NCI-H146 treated with DMSO at 0.1 percent for 48 hours (cell line): ENCODE results near the gene SRPRB.
"Not testable (repeated sequence)": the region's sequence is repeated elsewhere in the genome, so short reads cannot be mapped to it uniquely, and the experiment has no call there.

Source experiments
- DNase-seq: peaks from one replicate; lab custom pipeline; 2025; ENCODE audit not compliant: unreplicated experiment; lab: John Stamatoyannopoulos, UW

Gene SRPRB

GRCh38 chr3:133777807-133778568 lies 27.6 kb upstream of the SRPRB start:
- DNase-seq: no peak

- no peak for DNase-seq
Measured at GRCh38 chr3:133779626-133780203, 25.9 kb upstream of the SRPRB start.

GRCh38 chr3:133780756-133781155 lies 24.9 kb upstream of the SRPRB start:
- not testable (repeated sequence) for DNase-seq

- DNase-seq: no peak
Measured at GRCh38 chr3:133781570-133781969, 24.0 kb upstream of the SRPRB start.

- no peak for DNase-seq
Measured at GRCh38 chr3:133782454-133782853, 23.2 kb upstream of the SRPRB start.

- no peak for DNase-seq
Measured at GRCh38 chr3:133783762-133784161, 21.9 kb upstream of the SRPRB start.

- no peak for DNase-seq
Measured at GRCh38 chr3:133788024-133788423, 17.6 kb upstream of the SRPRB start.

GRCh38 chr3:133792171-133792763 lies 13.3 kb upstream of the SRPRB start:
- DNase-seq: no peak

- DNase-seq: no peak
Measured at GRCh38 chr3:133797396-133798105, 8.1 kb upstream of the SRPRB start.

- DNase-seq: no peak
Measured at GRCh38 chr3:133799794-133800585, 5.6 kb upstream of the SRPRB start.

GRCh38 chr3:133803469-133803868 lies 2.1 kb upstream of the SRPRB start:
- DNase-seq: no peak

GRCh38 chr3:133804896-133805295 lies 719 bp upstream of the SRPRB start:
- no peak for DNase-seq

GRCh38 chr3:133805384-133805701 lies 272 bp upstream of the SRPRB start:
- DNase-seq: no peak

GRCh38 chr3:133812872-133813271 lies 7.3 kb downstream of the SRPRB start:
- DNase-seq: no peak

GRCh38 chr3:133815386-133815785 lies 9.8 kb downstream of the SRPRB start:
- DNase-seq: no peak

GRCh38 chr3:133820129-133820528 lies 14.5 kb downstream of the SRPRB start:
- DNase-seq: no peak

GRCh38 chr3:133820889-133821675 lies 15.5 kb downstream of the SRPRB start:
- no peak for DNase-seq

- DNase-seq: no peak
Measured at GRCh38 chr3:133821767-133822638, 16.4 kb downstream of the SRPRB start.

GRCh38 chr3:133824961-133825485 lies 19.4 kb downstream of the SRPRB start:
- DNase-seq: no peak
